Gastroesophageal sphincter (tissue), 4 donors: Measurements from ENCODE around the gene CD72. TPM values are rescaled to one million over a fixed set of nuclear protein-coding genes. Genes with fewer than 3 reads are reported as not detected.

Source experiments
- ATAC-seq: fragments of 150-250 bp; one replicate; pipeline ENCODE4 v1.9.1; 2016; ENCODE audit warnings: mild to moderate bottlenecking, moderate library complexity
- H3K27ac ChIP-seq, 4 donors: fragments of 200-600 bp; sonication (generic) in 3 of 4; 1 replicate in 3 of 4; 2 replicates in 1 of 4; pipeline ENCODE4 v1.5.1; 2016 to 2019
- H3K27me3 ChIP-seq: fragments of 200-600 bp; sonication (generic); one replicate; pipeline ENCODE4 v1.5.1; 2019
- H3K36me3 ChIP-seq, 2 donors: fragments of 200-600 bp; sonication (generic); one replicate each; pipeline ENCODE4 v1.5.1; 2019; ENCODE audit warnings: control low read depth in 1 of 2
- H3K4me1 ChIP-seq, 3 donors: fragments of 200-600 bp; sonication (generic); 1 replicate in 2 of 3; 2 replicates in 1 of 3; pipeline ENCODE4 v1.5.1; 2016 to 2019; ENCODE audit warnings: control low read depth in 2 of 3
- H3K4me3 ChIP-seq, 2 donors: fragments of 200-600 bp; sonication (generic); one replicate each; pipeline ENCODE4 v1.5.1; 2019; ENCODE audit warnings: mild to moderate bottlenecking in 1 of 2, moderate library complexity in 1 of 2
- H3K9me3 ChIP-seq, 3 donors: fragments of 200-600 bp; sonication (generic); one replicate each; pipeline ENCODE4 v1.5.1; 2017 to 2019; ENCODE audit warnings: control low read depth in 2 of 3
- CTCF ChIP-seq, 4 experiments: fragments of 200-600 bp in 2 of 4; fragments of 450-650 bp in 2 of 4; sonication (generic) in 1 of 4; IDR thresholded peaks; one replicate each; pipeline ENCODE4 v1.5.1; 2017 to 2019; ENCODE audit warnings: antibody characterized with exemption in 4 of 4, mild to moderate bottlenecking in 2 of 4, moderate library complexity in 2 of 4
- EP300 ChIP-seq: sonication (generic); formaldehyde crosslinking; IDR thresholded peaks from one replicate; pipeline ENCODE4 v1.6.1; 2017; ENCODE audit warnings: antibody characterized with exemption, mild to moderate bottlenecking
- POLR2A ChIP-seq, 2 donors: fragments of 450-650 bp; IDR thresholded peaks; one replicate each; pipeline ENCODE4 v1.6.1; 2017; ENCODE audit warnings: antibody characterized with exemption in 2 of 2, mild to moderate bottlenecking in 2 of 2, moderate library complexity in 1 of 2
- POLR2AphosphoS5 ChIP-seq: sonication (generic); formaldehyde crosslinking; IDR thresholded peaks from one replicate; pipeline ENCODE4 v1.6.1; 2017; ENCODE audit warnings: antibody characterized with exemption
- WGBS, 2 donors: methylation state at CpG; one replicate each; pipeline ENCODE4 v1.1.5; 2018; ENCODE audit warnings: low coverage in 1 of 2; 5-methylcytosine and 5-hydroxymethylcytosine counted together
- small RNA-seq, 4 donors: library from RNA; depleted of rRNA; stranded (forward); fragments of <200 nt; gene quantifications; one replicate each; pipeline ENCODE3, GENCODE V24; 2016
- total RNA-seq, 4 donors: library from RNA; depleted of rRNA; stranded (reverse); fragments of >200 nt; gene quantifications; one replicate each; pipeline ENCODE4 v1.1.0, GENCODE V29; 2016

Gene CD72
- total RNA-seq, 4 donors from 2014 or later = 1.0 to 2.0 (median 1.5) TPM

GRCh38 chr9:35562895-35563780 is 55.1 kb downstream of the CD72 start:
- peak; percentile 10 for ATAC-seq
- Histone ChIP-seq H3K4me1 (peaks cover 0 to 51% (median 29%) of the 10 kb centered on the region in 3 donors), H3K36me3 (peaks cover 0 to 47% of the 10 kb centered on the region in 2 donors), H3K27ac (peak overlapping the region; percentile 63 to 87 (median 83)), H3K9me3 (no peaks in the 10 kb centered on the region), H3K4me3 (no peak overlapping the region), H3K27me3 (no peaks in the 10 kb centered on the region)
- WGBS, 2 donors = 48 to 53% methylated on average over 5 to 7 of the region's 20 CpGs
- no peak for TF ChIP-seq POLR2AphosphoS5
- no peak for TF ChIP-seq CTCF (IDR thresholded peaks at IDR 0.05)
- no peak for TF ChIP-seq POLR2A (IDR thresholded peaks at IDR 0.05)
- no peak for TF ChIP-seq EP300

- ATAC-seq = no peak
- Histone ChIP-seq H3K27me3 (no peaks in the 10 kb centered on the region), H3K36me3 (peaks cover 0 to 61% of the 10 kb centered on the region in 2 donors), H3K4me3 (no peak overlapping the region), H3K9me3 (no peaks in the 10 kb centered on the region), H3K27ac (peak overlapping the region in 3 of 4 donors; percentile 35 to 83 (median 83)), H3K4me1 (peaks cover 0 to 51% (median 29%) of the 10 kb centered on the region in 3 donors)
- WGBS, 2 donors = 76 to 100% methylated on average over 1 to 5 of the region's 6 CpGs
- TF ChIP-seq EP300 = no peak
- no peak for TF ChIP-seq POLR2A (IDR thresholded peaks at IDR 0.05)
- TF ChIP-seq POLR2AphosphoS5 = no peak
- no peak for TF ChIP-seq CTCF (IDR thresholded peaks at IDR 0.05)
These were observed 56.5 kb downstream of the CD72 start for GRCh38 chr9:35561468-35562261.

- Histone ChIP-seq H3K9me3 (no peaks in the 10 kb centered on the region), H3K4me1 (peaks cover 0 to 51% (median 29%) of the 10 kb centered on the region in 3 donors), H3K4me3 (no peak overlapping the region), H3K27ac (peak overlapping the region in 3 of 4 donors; percentile 16 to 83 (median 55)), H3K36me3 (peaks cover 0 to 70% of the 10 kb centered on the region in 2 donors), H3K27me3 (no peaks in the 10 kb centered on the region)
- no peak for ATAC-seq
- whole genome bisulfite sequencing, 2 donors = no CpG with 5 or more reads among the region's 24 CpGs
- TF ChIP-seq EP300 (no peak), POLR2A (IDR thresholded peaks at IDR 0.05) (no peak), CTCF (IDR thresholded peaks at IDR 0.05) (no peak), POLR2AphosphoS5 (no peak)
These were observed 57.4 kb downstream of the CD72 start for GRCh38 chr9:35560625-35561337.

Small RNA genes lying within 50 kb of the gene (small RNA-seq; reads per million reads assigned to genes)
- 0 reads per million in 4 donors for gene MIR4667
- gene RMRP = 0 reads per million in 4 donors
- 0 reads per million in 4 donors for gene RPS29P17

Other genes with a start within 250 kb of the CD72 start
- gene RUSC2, start 128.3 kb downstream of the CD72 start, total RNA-seq = 10 to 100 TPM; 43.8 to 85.4 (median 59.6) TPM
- gene TESK1, start 13.2 kb downstream of the CD72 start, total RNA-seq = 10 to 100 TPM; 38.2 to 77.1 (median 40.2) TPM
- gene SIT1, start 32.5 kb upstream of the CD72 start, total RNA-seq = 1 to 10 TPM in 3 of 4 donors, not detected in 1; 1.2 to 1.6 (median 1.6) TPM
- gene RMRP, start 39.6 kb upstream of the CD72 start, total RNA-seq = 1,000 to 10,000 TPM; 1,650 to 4,855 (median 3,807) TPM
- gene CCDC107, start 39.9 kb upstream of the CD72 start, total RNA-seq = 10 to 100 TPM; 61.9 to 94.2 (median 87.0) TPM
- 1 to 10 TPM in 2 of 4 donors, under 1 TPM in 2; 0.52 to 2.2 (median 0.81) TPM for gene ARHGEF39, start 46.8 kb upstream of the CD72 start, total RNA-seq
- gene CA9, start 55.5 kb upstream of the CD72 start, total RNA-seq = 1 to 10 TPM in 1 of 4 donors, not detected in 3; 3.9 TPM
- over 10,000 TPM in 3 of 4 donors, 1,000 to 10,000 TPM in 1; 7,572 to 13,568 (median 12,084) TPM for gene TPM2, start 71.5 kb upstream of the CD72 start, total RNA-seq
- gene TLN1, start 113.8 kb upstream of the CD72 start, total RNA-seq = 1,000 to 10,000 TPM in 3 of 4 donors, 100 to 1,000 TPM in 1; 888 to 1,583 (median 1,047) TPM
- gene CREB3, start 114.3 kb upstream of the CD72 start, total RNA-seq = 100 to 1,000 TPM in 1 of 4 donors, 10 to 100 TPM in 3; 75.0 to 104 (median 83.7) TPM
- 10 to 100 TPM; 35.3 to 81.1 (median 54.3) TPM for gene GBA2, start 130.8 kb upstream of the CD72 start, total RNA-seq
- gene RGP1, start 130.9 kb upstream of the CD72 start, total RNA-seq = 10 to 100 TPM; 19.7 to 34.4 (median 23.4) TPM
- 1 to 10 TPM in 1 of 4 donors, not detected in 3; 2.0 TPM for gene MSMP, start 135.9 kb upstream of the CD72 start, total RNA-seq
- gene NPR2, start 173.2 kb upstream of the CD72 start, total RNA-seq = 10 to 100 TPM; 12.7 to 39.3 (median 34.5) TPM
- gene SPAG8, start 193.8 kb upstream of the CD72 start, total RNA-seq = 1 to 10 TPM in 3 of 4 donors, under 1 TPM in 1; 0.81 to 2.1 (median 1.4) TPM
- gene HINT2, start 196.6 kb upstream of the CD72 start, total RNA-seq = 10 to 100 TPM; 12.7 to 29.4 (median 18.7) TPM
- gene FAM221B, start 210.3 kb upstream of the CD72 start, total RNA-seq = not detected
- 10 to 100 TPM; 11.7 to 23.8 (median 18.6) TPM for gene TMEM8B, start 210.8 kb upstream of the CD72 start, total RNA-seq